Liver (tissue), 9 donors: ENCODE results near the gene CCDC106. TPM values are rescaled to one million over a fixed set of nuclear protein-coding genes. Genes with fewer than 3 reads are reported as not detected.

Source experiments
- DNase-seq: peaks from one replicate; pipeline ENCODE4 v3.0.0-alpha.2; 2017; ENCODE audit warnings: low spot score
- H3K27ac ChIP-seq, 2 donors: one replicate each; pipeline ENCODE4 v1.7.0; 2013; ENCODE audit warnings: inconsistent platforms in 2 of 2, low read length in 2 of 2, control low read depth in 1 of 2, low read depth in 1 of 2, mild to moderate bottlenecking in 1 of 2
- H3K27me3 ChIP-seq, 4 donors: one replicate each; pipeline versions ENCODE4 v1.6.1 to v1.7.0; 2013; ENCODE audit warnings: low read length in 3 of 4, inconsistent platforms in 1 of 4, mild to moderate bottlenecking in 1 of 4, moderate library complexity in 1 of 4; ENCODE audit not compliant: control insufficient read depth in 4 of 4, insufficient read depth in 4 of 4
- H3K36me3 ChIP-seq, 4 donors: one replicate each; pipeline versions ENCODE4 v1.6.1 to v1.7.0; 2013; ENCODE audit warnings: low read length in 3 of 4, mild to moderate bottlenecking in 3 of 4, low read depth in 1 of 4, moderate library complexity in 1 of 4; ENCODE audit not compliant: control insufficient read depth in 4 of 4, insufficient read depth in 3 of 4
- H3K4me1 ChIP-seq, 4 donors: one replicate each; pipeline versions ENCODE4 v1.6.1 to v1.7.0; 2013; ENCODE audit warnings: low read length in 3 of 4, mild to moderate bottlenecking in 3 of 4, moderate library complexity in 1 of 4; ENCODE audit not compliant: control insufficient read depth in 4 of 4, insufficient read depth in 4 of 4
- H3K4me3 ChIP-seq, 3 donors: one replicate each; pipeline versions ENCODE4 v1.6.1 to v1.7.0; 2013; ENCODE audit warnings: low read length in 3 of 3, control low read depth in 1 of 3, low read depth in 1 of 3, mild to moderate bottlenecking in 1 of 3
- H3K9ac ChIP-seq, 2 donors: one replicate each; pipeline ENCODE4 v1.7.0; 2013; ENCODE audit warnings: low read length in 2 of 2, mild to moderate bottlenecking in 2 of 2, moderate library complexity in 2 of 2, control low read depth in 1 of 2, low read depth in 1 of 2
- H3K9me3 ChIP-seq, 4 donors: one replicate each; pipeline versions ENCODE4 v1.6.1 to v1.7.0; 2013; ENCODE audit warnings: low read length in 3 of 4; ENCODE audit not compliant: control insufficient read depth in 4 of 4
- ATF3 ChIP-seq: IDR thresholded peaks from 2 replicates; pipeline ENCODE4 v1.6.1; 2016; ENCODE audit warnings: antibody characterized with exemption
- FOXA1 ChIP-seq: IDR thresholded peaks from 2 replicates; pipeline ENCODE4 v1.6.1; 2016; ENCODE audit warnings: antibody characterized with exemption
- FOXA2 ChIP-seq: IDR thresholded peaks from 2 replicates; pipeline ENCODE4 v1.6.1; 2016; ENCODE audit warnings: antibody characterized with exemption
- HNF4A ChIP-seq, 2 donors: conservative IDR thresholded peaks; 2 replicates each; pipeline ENCODE4 v1.6.1; 2016; ENCODE audit warnings: antibody characterized with exemption in 2 of 2, mild to moderate bottlenecking in 2 of 2
- HNF4G ChIP-seq: IDR thresholded peaks from 2 replicates; pipeline ENCODE4 v1.6.1; 2016; ENCODE audit warnings: antibody characterized with exemption
- MAX ChIP-seq: IDR thresholded peaks from 2 replicates; pipeline ENCODE4 v1.6.1; 2016; ENCODE audit warnings: antibody characterized with exemption
- NR2F2 ChIP-seq: IDR thresholded peaks from 2 replicates; pipeline ENCODE4 v1.6.1; 2016; ENCODE audit warnings: antibody characterized with exemption
- RAD21 ChIP-seq, 2 donors: IDR thresholded peaks; 2 replicates each; pipeline ENCODE4 v1.6.1; 2016; ENCODE audit warnings: antibody characterized with exemption in 2 of 2, mild to moderate bottlenecking in 2 of 2
- REST ChIP-seq: IDR thresholded peaks from 2 replicates; pipeline ENCODE4 v1.6.1; 2016; ENCODE audit warnings: antibody characterized with exemption, mild to moderate bottlenecking
- SP1 ChIP-seq: IDR thresholded peaks from 2 replicates; pipeline ENCODE4 v1.6.1; 2018; ENCODE audit warnings: antibody characterized with exemption, mild to moderate bottlenecking
- YY1 ChIP-seq: IDR thresholded peaks from 2 replicates; pipeline ENCODE4 v1.6.1; 2016; ENCODE audit warnings: antibody characterized with exemption, mild to moderate bottlenecking
- ZBTB33 ChIP-seq: IDR thresholded peaks from 2 replicates; pipeline ENCODE4 v1.6.1; 2016; ENCODE audit warnings: antibody characterized with exemption
- WGBS: extraction: QIAGEN DNeasy Blood & Tissue Kit; methylation state at CpG from one replicate; pipeline ENCODE4 v1.1.7; 2013; 5-methylcytosine and 5-hydroxymethylcytosine counted together
- polyA plus RNA-seq, 2 donors: library from polyadenylated mRNA; stranded (reverse) in 1 of 2; unstranded in 1 of 2; fragments of 200-250 nt in 1 of 2; fragments of >200 nt in 1 of 2; fragmentation: Nextera tagmentation in 1 of 2; extraction: Ambion mirVana in 1 of 2; gene quantifications; one replicate each; pipeline versions ENCODE4 v1.2.1 to v1.2.3, GENCODE V29; 2013 to 2015
- total RNA-seq, 2 donors: library from RNA; depleted of rRNA; stranded (reverse); fragments of >200 nt; gene quantifications; one replicate each; pipeline ENCODE4 v1.2.3, GENCODE V29; 2014
- donor health status: healthy.
- donor health status: healthy.
- donor health status: healthy.
- donor health status: healthy.
- donor health status: healthy.

Gene CCDC106
- total and polyA plus RNA-seq, 4 donors = 3.6 to 13.5 (median 5.9) TPM

- DNase-seq = no peak
- H3K36me3 ChIP-seq = peaks cover 0 to 4% (median 3%) of the 10 kb centered on the region in 4 donors
- TF ChIP-seq SP1 (no peak), FOXA1 (no peak), HNF4A (conservative IDR thresholded peaks at IDR 0.05) (no peak), NR2F2 (no peak), FOXA2 (no peak), ZBTB33 (no peak), YY1 (no peak), REST (no peak), MAX (no peak), HNF4G (no peak), RAD21 (IDR thresholded peaks at IDR 0.05) (no peak), ATF3 (no peak)
- no peaks in the 10 kb centered on the region for H3K27me3 ChIP-seq
- H3K9ac ChIP-seq = peak overlapping the region in 1 of 2 donors; percentile 51
- H3K27ac ChIP-seq = peak overlapping the region; percentile 62 to 96
- WGBS = 70% methylated on average over 4 of the region's 4 CpGs
- peak overlapping the region; percentile 49 to 85 (median 65) for H3K4me3 ChIP-seq
- peaks cover 1 to 18% (median 16%) of the 10 kb centered on the region in 4 donors for H3K4me1 ChIP-seq
- no peaks in the 10 kb centered on the region for H3K9me3 ChIP-seq
Measured at GRCh38 chr19:55601084-55601483, 46.9 kb upstream of the CCDC106 start.

GRCh38 chr19:55602104-55603001, 45.7 kb upstream of the CCDC106 start:
- Histone ChIP-seq H3K4me3 (no peak overlapping the region), H3K27me3 (no peaks in the 10 kb centered on the region), H3K9ac (no peak overlapping the region), H3K27ac (no peak overlapping the region), H3K36me3 (peaks cover 0 to 1% (median 0%) of the 10 kb centered on the region in 4 donors), H3K9me3 (no peaks in the 10 kb centered on the region), H3K4me1 (peaks cover 1 to 28% (median 26%) of the 10 kb centered on the region in 4 donors)
- no peak for DNase-seq
- 96% methylated on average over 60 of the region's 60 CpGs for WGBS
- TF ChIP-seq FOXA2 = no peak
